ENCODE measurements around the gene MANEAL.
A peak's percentile ranks its signal among the peaks of the same experiment; 100 is the strongest.
"Not testable (repeated sequence)": the region's sequence is repeated elsewhere in the genome, so short reads cannot be mapped to it uniquely, and the experiment has no call there.

The MANEAL gene, protein sequence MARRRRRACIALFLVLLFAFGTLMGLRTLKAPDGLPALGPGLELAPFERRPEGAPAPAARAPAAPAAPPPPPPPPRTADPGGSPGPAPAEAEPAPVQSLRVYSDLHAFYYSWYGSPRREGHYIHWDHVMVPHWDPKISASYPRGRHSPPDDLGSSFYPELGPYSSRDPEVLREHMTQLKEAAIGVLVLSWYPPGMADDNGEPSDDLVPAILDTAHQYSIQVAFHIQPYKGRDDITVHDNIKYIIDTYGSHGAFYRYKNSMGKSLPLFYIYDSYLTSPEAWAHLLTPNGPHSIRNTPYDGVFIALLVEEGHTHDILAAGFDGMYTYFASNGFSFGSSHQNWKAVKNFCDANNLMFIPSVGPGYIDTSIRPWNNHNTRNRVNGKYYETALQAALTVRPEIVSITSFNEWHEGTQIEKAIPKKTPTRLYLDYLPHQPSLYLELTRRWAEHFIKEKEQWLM

DNA sequence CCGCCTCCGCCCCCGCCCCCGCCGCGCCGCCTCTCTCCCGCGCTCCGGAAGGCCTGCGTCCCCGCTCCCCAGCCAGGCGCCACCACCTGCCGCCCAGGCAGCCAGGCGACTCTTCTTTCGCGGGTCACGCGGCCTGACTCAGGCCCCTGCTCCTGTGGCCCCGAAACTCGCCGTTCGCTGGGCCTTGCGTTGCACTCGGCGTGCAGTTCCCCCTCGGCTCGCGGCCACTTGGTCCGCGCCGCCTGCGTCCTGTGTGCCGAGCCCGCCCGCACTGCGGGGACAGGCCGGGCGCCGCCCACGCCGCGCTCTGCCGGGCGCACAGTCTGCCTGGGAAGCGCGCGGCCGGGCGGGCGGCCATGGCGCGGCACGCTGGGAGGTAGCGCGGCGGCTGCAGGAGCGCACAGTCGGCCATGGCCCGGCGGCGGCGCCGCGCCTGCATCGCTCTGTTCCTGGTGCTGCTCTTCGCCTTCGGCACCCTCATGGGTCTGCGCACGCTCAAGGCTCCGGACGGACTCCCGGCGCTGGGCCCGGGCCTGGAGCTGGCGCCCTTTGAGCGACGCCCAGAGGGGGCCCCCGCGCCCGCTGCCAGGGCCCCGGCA lies at the start of gene MANEAL:
Gene MANEAL (plus strand): TSS at position 75 of the 599 bp plus-strand sequence. CDS start 336 bp downstream, at position 411.
- DNase-seq (ENCODE audit: low read depth in 2 of 2): peak in 1 of 2 donors; percentile 36

DNA sequence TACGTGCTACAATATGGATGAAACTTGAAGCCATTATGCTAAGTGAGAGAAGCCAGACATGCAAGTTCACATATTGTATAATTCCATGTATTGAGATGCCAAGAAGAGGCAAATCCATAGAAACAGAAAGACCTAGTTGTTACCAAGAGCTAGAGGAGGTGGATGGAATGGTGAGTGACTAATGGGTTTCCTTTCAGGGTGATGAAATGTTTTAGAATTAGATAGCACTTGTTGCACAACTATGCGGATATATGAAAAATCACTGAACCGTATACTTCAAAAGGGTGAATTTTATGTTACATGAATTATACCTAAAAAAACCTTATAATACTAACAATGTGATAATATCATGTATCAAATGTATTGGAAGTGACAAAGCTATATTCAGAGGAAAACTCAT lies 46.8 kb upstream of the MANEAL start:
- no peak for DNase-seq (ENCODE audit: low read depth in 2 of 2)

DNA sequence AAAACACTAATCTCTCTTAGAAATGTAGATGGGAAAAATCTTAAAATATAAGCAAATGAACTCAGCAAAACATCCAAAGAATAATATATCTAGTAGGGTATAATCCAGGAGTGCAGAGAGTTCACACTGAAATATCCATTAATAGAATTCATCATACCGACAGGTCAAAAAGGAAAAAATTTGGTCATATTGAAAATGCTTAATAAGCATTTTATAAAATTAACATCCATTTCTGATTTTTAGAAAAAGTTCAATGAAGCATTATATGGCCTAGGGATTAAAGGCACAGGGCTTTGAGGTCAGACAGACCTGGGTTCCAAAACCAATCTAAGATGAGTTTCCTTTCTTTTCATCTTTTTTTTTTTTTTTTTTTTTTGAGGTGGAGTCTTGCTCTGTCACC lies 45.1 kb upstream of the MANEAL start:
- no peak for DNase-seq (ENCODE audit: low read depth in 2 of 2)

DNA sequence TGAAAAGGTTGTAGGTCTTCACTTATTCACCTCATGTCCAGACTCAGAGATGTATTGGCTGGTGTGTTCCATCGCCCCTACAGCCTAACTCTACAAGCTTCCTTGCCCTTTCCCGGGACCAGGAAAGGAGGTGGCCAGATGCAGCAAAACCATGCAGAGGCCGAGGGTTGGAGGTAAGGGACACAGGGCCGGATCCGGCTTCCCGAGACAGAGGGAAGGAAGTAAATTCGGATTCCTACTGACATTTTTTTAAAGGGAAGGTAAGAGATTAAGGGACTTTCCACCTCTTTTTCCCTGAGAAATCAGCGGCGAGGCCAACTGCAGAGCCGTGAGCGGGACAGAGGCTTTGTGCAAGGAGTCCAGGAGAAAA lies 41.4 kb upstream of the MANEAL start:
- no peak for DNase-seq (ENCODE audit: low read depth in 2 of 2)

DNA sequence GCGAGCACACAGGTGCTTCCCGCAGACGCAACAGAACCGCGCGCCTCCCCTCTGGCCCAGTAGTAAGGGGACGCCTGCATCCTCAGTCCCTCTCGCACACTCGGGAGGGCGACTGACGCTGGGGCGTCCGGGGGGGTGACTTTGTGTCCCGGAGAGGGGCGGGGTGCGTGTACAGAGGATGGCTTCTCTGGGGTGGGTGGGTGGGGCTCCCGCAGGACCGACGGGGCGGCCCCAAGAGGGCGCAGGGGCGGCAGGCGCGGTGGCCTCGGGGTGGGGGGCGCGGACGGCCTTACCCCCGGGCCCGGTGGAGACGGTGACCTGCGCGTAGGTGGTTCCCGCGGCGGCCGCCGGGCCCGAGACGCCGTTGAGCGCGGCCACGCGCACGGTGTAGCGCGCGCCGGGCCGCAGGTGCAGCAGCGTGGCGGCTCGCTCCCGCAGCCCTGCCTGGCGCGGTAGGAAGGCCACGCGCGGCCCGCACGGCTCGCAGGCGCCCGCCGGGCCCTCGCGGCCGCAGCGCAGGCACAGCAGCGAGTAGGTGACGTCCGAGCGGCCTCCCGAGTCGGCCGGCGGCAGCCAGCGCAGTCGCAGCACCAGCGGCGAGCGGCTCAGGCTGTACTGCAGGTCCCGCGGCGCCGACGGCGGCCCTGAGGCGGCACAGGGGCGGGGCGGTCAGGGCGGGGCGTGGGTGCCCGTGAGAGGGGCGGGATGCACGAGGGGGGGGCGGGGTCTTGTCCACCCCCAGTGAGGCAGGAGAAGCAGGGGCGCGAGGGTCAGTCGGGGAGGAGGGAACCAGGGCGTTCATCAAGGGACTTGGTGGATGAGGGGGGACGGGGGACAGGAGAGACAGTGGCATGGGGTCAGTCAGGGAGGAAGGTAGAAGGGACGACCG lies 40.8 kb upstream of the MANEAL start:
- DNase-seq (ENCODE audit: low read depth in 2 of 2): peak in 1 of 2 donors; percentile 22

DNA sequence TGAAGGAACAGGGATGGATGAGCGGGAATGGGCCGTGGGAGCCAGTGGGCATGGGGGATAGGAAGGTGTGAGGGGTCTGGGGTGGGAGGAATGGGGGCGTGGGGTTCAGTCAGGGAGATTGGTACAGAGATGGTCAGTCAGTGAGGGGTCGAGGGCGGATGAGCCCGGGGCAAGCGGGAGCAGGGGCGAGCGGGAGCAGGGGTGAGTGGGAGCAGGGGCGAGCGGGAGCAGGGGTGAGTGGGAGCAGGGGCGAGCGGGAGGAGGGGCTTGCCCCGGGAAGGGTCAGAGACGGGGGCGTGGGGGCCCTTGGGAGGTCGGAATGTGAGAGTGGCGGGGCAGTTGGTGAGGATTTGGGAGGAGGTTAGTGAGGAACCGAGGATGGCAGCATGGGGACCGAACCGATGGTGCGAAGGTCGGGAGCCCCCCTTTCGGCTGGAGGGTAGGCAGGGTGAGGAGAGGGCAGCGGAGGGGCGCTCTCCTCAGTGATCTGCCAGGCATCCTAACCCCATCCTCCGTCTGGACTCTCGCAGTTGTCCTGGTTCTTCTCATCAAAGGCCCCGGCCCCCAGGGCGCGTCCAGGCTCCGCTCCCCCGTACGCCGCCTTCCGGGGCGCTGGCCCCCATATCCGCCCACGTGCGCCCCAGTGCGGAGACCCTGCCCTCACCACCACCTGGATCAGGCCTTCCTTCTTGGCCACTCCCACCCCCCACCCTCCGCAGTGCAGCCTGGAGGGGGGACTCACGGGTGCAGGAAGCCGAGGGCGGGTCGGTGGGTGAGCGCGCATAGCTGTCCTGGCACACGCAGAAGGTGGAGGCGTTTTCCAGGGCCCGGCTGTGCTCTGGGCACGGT lies 40.0 kb upstream of the MANEAL start:
- no peak for DNase-seq (ENCODE audit: low read depth in 2 of 2)

DNA sequence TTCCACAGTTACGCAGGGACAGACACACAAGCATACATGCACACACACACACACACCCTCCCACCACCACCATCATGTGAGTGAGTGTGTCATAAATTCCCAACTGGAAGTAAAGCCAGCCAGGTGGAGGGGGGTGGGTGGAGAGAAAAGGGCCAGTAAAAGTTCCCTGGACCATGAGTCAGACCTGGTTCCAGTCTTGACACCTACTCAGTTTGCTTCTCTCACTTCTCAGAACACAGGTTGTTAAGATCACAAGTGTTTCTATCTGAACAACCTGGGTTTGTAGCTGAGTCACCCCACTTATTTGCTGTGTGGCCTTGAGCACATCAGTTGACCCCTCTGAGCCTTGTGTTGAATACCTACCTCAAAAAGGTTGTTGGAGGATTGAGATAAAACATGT lies 38.4 kb upstream of the MANEAL start:
- peak in 1 of 2 donors; percentile 43 for DNase-seq (ENCODE audit: low read depth in 2 of 2)

DNA sequence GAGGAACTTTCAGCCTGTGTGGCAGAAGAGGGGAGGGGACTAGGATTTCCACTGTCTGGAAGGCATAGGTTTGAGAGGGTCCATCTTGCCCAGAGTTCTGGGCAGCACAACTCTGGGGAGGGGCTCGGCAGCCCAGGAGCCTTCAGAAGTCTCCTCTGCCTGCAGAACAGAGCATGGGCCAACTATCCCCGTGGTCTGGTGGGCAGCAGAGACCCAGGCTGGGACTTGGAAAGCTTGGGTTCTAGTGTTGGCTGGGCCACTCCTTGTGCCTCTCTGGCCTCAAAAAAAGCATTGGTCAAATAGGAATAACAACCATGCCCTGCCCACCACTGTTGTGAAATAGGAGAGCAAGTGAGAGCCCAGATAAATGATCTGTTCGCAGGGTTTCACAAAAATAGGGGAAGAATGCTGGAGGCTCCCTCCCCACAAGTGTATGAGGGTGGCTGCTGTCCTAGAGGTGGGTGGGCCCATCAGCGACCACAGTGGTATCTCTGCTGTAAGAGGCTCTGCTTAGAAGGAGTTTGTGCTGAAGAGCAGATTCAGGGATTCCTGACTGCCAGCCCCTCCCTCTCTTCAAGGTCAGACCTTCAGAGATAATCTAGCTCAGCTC lies 37.6 kb upstream of the MANEAL start:
- DNase-seq (ENCODE audit: low read depth in 2 of 2): no peak

DNA sequence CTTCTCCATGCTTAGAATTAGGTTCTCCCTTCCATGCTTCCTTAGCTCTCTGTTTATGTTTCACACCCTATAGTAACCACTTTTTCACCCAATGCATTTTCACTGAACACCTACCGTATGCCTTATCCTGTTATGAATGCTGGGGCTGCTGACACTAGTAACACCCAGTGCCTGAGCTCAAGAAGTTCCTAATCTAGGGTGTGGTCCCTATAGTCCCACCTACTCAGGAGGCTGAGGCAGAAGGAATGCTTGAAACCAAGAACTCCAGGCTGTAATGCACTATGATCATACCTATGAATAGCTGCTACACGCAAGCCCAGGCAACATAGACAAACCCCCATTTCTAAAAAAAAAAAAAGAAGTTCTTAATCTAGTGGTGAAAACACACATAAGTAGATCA lies 34.2 kb upstream of the MANEAL start:
- no peak for DNase-seq (ENCODE audit: low read depth in 2 of 2)

DNA sequence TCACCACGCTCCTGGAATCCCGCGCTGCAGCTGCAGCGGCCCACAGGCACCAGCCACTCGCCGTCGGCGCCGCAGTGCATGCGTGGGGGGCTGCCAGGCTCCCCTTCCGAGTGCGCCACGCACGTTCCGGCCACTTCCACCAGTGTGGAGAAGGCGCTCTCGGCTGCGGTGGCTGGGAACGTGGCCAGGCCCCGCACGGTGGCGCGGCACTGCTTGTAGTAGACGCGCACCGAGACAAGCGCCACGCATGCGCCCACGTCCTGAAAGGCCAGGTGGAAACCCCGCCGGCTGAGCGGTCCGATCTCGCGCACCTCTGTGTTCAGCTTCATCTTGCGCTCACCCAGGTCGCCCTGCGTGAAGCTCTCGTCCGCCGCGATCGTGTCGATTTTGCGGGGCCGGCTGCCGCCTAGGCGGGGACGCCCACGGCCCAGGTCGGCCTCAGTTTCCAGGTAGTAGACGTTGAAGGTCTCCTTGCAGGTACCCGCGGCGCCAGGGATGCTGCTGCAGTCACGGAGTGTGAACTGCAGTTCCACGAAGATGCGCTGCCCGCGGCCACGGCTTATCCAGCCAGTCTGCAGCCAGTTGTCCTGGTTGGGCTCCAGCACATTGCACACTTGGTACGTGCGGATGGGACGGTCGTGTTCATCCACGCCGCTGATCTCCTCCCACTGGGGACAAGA lies 32.1 kb upstream of the MANEAL start:
- DNase-seq (ENCODE audit: low read depth in 2 of 2): no peak

DNA sequence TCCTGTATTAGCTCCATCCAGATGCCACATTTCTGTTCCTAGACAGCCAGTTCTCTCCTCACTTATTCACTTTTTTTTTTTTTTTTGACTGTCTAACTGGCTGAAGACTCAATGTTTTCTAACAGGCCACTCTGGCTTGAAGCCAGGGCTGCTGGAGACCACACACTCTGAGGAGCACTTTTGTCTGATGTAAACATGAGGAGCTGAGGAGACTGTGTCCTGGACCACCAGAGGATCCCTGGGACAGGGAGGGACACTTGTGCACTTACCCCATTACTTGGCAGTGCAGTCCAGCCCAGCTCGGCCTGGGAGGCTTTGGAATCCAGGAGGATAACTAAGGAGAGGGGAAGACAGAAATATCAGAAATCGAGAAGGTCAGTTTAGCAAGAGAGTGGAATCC lies 31.1 kb upstream of the MANEAL start:
- no peak for DNase-seq (ENCODE audit: low read depth in 2 of 2)

DNA sequence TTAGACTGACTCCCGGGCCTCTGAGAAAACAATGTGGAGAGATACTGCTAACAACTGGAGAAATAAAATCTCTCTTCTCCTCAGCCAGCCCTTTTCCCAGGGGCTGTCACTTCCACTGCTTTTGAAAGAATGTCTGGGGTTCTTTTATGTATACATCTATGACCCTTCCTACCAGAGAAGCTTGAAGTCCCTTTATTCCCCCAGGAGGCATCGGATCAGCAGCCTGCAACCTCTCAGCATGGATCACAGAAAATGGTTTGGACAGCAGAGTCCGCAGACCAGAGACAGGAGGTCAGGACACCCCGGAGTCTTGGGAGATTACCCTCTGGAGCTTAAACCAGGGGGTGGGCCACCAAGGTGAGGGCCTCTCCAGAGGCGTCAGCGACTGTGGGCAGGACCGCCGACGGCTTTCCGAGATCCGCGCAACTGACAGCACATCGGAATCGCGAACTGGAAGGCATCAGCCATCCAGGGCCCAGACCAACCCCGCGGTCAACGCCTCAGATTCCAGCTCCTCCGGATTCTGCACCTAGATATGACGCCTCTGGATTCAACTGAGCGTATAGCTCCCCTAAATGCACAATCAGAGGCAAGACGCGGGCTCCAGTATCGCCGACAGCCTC lies 29.7 kb upstream of the MANEAL start:
- DNase-seq (ENCODE audit: low read depth in 2 of 2): no peak

DNA sequence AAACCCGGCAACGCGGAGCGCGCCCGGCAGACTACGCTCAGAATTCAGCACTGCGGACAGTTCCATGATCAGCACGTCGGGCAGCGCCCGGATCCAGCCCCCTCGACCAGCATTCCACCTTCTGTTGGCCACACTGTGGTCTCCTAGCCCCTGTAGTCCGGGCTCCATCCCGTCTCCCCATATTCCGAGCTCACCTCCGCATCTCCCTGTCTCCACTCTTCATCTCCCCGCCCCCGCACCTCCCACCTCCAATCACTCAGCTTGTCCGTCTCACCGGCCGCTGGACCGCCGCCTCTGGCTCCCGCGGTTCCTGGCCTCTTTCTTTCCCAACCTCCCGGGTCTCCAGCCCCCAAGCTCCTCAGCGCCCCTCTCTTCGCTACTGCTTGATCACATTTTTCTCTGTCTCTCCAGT lies 29.2 kb upstream of the MANEAL start:
- peak; percentile 40 to 45 for DNase-seq (ENCODE audit: low read depth in 2 of 2)

DNA sequence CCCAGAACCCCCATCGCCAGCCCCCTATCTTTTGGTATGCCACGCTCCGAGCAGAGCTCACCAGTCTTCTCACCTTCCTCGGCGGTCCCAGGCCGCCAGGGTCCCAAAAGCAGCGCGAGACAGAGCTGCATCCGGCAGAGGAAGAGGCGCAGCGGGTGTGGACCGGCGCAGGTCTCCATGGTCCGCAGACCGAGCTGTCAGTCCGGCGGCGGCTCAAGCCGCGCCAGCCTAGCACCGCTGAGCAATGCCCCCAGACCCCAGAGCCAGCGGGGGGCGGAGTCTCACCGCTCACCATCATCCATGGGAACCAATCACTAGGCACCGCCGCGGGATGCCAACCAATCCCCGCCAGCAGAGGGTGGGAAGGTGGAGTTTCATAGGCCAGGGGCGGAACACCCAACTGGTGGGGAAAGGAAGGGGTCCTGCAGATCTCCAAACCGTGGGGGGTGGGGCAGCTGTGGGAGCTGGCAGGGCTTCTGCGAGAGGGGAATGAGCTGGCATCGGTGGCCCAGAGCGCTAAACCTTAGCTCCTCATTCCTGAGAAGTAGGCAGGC lies 28.7 kb upstream of the MANEAL start, which contains the start of gene EPHA10:
Gene EPHA10 (minus strand): TSS at position 233 of the 554 bp plus-strand sequence. CDS start 54 bp downstream, at position 179.
- no peak for DNase-seq (ENCODE audit: low read depth in 2 of 2)

DNA sequence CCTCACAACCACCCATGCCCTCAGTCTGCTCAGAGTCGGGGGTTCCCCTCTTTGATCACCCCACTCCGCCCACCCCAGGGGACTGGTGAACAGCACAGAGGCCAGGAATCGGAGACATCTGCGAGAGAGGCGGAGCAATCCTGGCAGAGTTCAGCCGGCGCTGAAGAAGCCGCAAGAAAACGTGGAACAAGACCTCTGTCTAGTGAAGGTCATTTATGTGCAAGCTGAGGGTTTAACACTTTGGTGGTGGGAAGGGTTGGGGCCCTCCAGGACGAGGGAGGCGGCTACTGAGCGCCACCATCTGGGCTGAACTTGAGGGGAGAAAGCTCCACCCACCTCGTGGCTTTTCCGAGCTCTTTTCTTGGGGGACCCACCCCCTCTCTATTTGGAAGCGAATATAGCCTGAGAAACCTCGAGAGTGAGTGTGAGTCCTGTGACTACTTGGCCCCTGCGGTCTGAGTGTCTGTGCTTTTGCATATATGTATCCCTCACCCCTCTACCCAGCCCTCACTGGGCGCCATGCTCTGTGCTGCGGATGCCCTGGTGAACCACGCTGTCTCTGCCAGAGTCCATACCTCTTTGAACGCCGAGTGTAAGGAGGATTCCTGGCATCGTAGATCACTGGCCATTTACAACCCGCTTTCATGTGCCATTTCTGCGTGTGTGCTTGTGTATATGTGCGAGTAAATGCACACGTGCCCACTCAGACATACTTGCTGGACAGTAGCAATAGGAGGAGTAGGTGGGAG lies 27.6 kb upstream of the MANEAL start:
- no peak for DNase-seq (ENCODE audit: low read depth in 2 of 2)

DNA sequence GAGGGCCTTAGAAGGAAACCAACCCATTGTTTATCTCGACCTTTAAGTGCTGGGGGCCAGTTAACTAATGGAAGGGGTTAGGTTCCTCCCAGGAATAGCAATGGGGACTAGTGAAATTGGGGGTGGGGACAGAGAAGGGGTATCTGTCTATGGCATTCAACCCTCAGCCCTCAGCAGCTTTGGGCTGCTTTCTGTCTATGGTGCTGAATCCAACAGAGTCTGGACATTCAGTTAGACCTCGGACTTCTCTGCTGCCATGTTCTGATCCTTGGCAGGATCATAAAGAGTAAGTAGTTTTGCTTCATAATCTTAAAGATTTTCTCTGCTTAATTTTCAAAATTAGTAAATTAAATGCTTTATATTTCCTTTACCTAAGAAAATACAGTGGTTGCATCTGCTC lies 26.2 kb upstream of the MANEAL start:
- DNase-seq (ENCODE audit: low read depth in 2 of 2): no peak

DNA sequence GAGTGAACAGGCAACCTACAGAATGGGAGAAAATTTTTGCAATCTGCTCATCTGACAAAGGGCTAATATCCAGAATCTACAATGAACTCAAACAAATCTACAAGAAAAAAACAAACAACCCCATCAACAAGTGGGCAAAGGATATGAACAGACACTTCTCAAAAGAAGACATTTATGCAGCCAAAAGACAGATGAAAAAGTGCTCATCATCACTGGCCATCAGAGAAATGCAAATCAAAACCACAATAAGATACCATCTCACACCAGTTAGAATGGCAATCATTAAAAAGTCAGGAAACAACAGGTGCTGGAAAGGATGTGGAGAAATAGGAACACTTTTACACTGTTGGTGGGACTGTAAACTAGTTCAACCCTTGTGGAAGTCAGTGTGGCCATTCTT lies 22.2 kb upstream of the MANEAL start:
- DNase-seq (ENCODE audit: low read depth in 2 of 2): not testable (repeated sequence)

DNA sequence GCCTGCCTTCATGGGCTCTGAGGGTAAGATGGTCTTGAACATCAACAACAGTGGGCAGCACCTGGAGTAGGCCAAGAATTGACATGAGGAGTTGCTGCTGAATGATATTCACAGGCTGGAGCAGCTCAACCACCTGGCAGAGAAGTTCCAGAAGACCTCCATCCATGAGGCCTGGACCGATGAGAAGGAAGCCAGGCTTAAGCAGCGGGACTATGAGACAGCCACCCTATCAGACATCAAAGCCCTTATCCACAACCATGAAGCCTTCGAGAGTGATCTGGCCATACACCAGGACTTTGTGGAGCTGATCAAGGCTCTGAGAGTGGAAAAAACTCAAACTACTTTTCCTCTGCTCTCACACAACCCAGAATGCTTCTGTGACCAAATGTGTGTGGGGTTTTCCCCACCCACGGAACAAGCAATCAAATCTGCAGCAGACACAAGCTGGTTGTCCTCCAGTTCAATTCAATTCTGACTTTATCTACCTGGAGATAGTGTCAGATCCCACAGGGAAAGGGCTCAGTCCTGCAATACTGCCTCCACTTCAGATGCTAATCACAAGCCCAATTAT lies 16.6 kb upstream of the MANEAL start:
- DNase-seq (ENCODE audit: low read depth in 2 of 2): no peak
